ENCODE results near the gene UAP1.

Gene UAP1

GRCh38 chr1:162561616-162562469 is at the start of gene UAP1:
Gene UAP1, plus strand, starts transcription at chr1:162561722. Its CDS starts 4,347 bp downstream, at chr1:162566069.
- DNase-seq (ENCODE audit: low spot score) = peak; percentile 32

GRCh38 chr1:162527314-162527713 is 34.2 kb upstream of the UAP1 start:
- no peak for DNase-seq (ENCODE audit: low spot score)

GRCh38 chr1:162530307-162530987 is 31.1 kb upstream of the UAP1 start:
- DNase-seq (ENCODE audit: low spot score) = peak; percentile 26

GRCh38 chr1:162530988-162531319 is 30.6 kb upstream of the UAP1 start:
- no peak for DNase-seq (ENCODE audit: low spot score)

GRCh38 chr1:162535501-162535900 is 26.0 kb upstream of the UAP1 start:
- DNase-seq (ENCODE audit: low spot score) = no peak

- DNase-seq (ENCODE audit: low spot score) = no peak
Observed at GRCh38 chr1:162536511-162536910, 25.0 kb upstream of the UAP1 start.

- no peak for DNase-seq (ENCODE audit: low spot score)
Observed at GRCh38 chr1:162537216-162537615, 24.3 kb upstream of the UAP1 start.

- DNase-seq (ENCODE audit: low spot score) = no peak
Observed at GRCh38 chr1:162538815-162539431, 22.6 kb upstream of the UAP1 start.

- no peak for DNase-seq (ENCODE audit: low spot score)
Observed at GRCh38 chr1:162541619-162542141, 19.8 kb upstream of the UAP1 start.

GRCh38 chr1:162543228-162543627 is 18.3 kb upstream of the UAP1 start:
- no peak for DNase-seq (ENCODE audit: low spot score)

GRCh38 chr1:162548170-162548569 is 13.4 kb upstream of the UAP1 start:
- no peak for DNase-seq (ENCODE audit: low spot score)

- DNase-seq (ENCODE audit: low spot score) = no peak
Observed at GRCh38 chr1:162549001-162549400, 12.5 kb upstream of the UAP1 start.

- DNase-seq (ENCODE audit: low spot score) = no peak
Observed at GRCh38 chr1:162550925-162551324, 10.6 kb upstream of the UAP1 start.

- DNase-seq (ENCODE audit: low spot score) = no peak
Observed at GRCh38 chr1:162551969-162552683, 9.4 kb upstream of the UAP1 start.

- DNase-seq (ENCODE audit: low spot score) = no peak
Observed at GRCh38 chr1:162552684-162553252, 8.8 kb upstream of the UAP1 start.

GRCh38 chr1:162554258-162554657 is 7.3 kb upstream of the UAP1 start:
- no peak for DNase-seq (ENCODE audit: low spot score)

- no peak for DNase-seq (ENCODE audit: low spot score)
Observed at GRCh38 chr1:162557536-162557935, 4.0 kb upstream of the UAP1 start.

- no peak for DNase-seq (ENCODE audit: low spot score)
Observed at GRCh38 chr1:162560303-162561036, 1.1 kb upstream of the UAP1 start.

GRCh38 chr1:162561037-162561615 is 396 bp upstream of the UAP1 start:
- peak; percentile 92 for DNase-seq (ENCODE audit: low spot score)

- no peak for DNase-seq (ENCODE audit: low spot score)
Observed at GRCh38 chr1:162562470-162562828, 927 bp downstream of the UAP1 start.

GRCh38 chr1:162564762-162565218 is 3.3 kb downstream of the UAP1 start:
- no peak for DNase-seq (ENCODE audit: low spot score)
